BLaER1 treated with 17β-estradiol and CSF1 and Interleukin-3, amounts not matched to agents 10 nM and 100 nM (cell line): ENCODE results near the gene GNG7.

Experiments
- H3K27ac ChIP-seq, 11 experiments: shearing (Covaris generic); formaldehyde crosslinking; 2 replicates each; pipeline ENCODE4 v1.8.1; 2022
- H3K27me3 ChIP-seq, 11 experiments: shearing (Covaris generic); formaldehyde crosslinking; 2 replicates each; pipeline ENCODE4 v1.8.1; 2022
- H3K36me3 ChIP-seq, 11 experiments: shearing (Covaris generic); formaldehyde crosslinking; 2 replicates each; pipeline ENCODE4 v1.8.1; 2022
- H3K4me1 ChIP-seq, 10 experiments: shearing (Covaris generic); formaldehyde crosslinking; 2 replicates each; pipeline ENCODE4 v1.8.1; 2022
- H3K4me2 ChIP-seq, 11 experiments: shearing (Covaris generic); formaldehyde crosslinking; 2 replicates each; pipeline ENCODE4 v1.8.1; 2022
- H3K4me3 ChIP-seq, 10 experiments: shearing (Covaris generic); formaldehyde crosslinking; 2 replicates each; pipeline ENCODE4 v1.8.1; 2022
- H3K9ac ChIP-seq, 11 experiments: shearing (Covaris generic); formaldehyde crosslinking; 2 replicates each; pipeline ENCODE4 v1.8.1; 2022
- H3K9me3 ChIP-seq, 11 experiments: shearing (Covaris generic); formaldehyde crosslinking; replicated peaks in 1 of 11; 2 replicates each; pipeline ENCODE4 v1.8.1; 2022
- H4K20me1 ChIP-seq, 11 experiments: shearing (Covaris generic); formaldehyde crosslinking; 2 replicates each; pipeline ENCODE4 v1.8.1; 2022
- Cebpa-rat ChIP-seq, 11 experiments: shearing (Covaris generic); IDR thresholded peaks; 2 replicates each; pipeline ENCODE4 v1.8.1; 2022

GNG7 gene

GRCh38 chr19:2478278-2478755, 224.2 kb downstream of the GNG7 start:
- H3K4me2 ChIP-seq, result peak overlapping the region; percentile 92 to 100 (median 99)
- H3K9ac ChIP-seq, result peak overlapping the region; percentile 73 to 92 (median 89); a peak in 21 of 22 replicates

GRCh38 chr19:2477732-2478191, 224.7 kb downstream of the GNG7 start:
- peak overlapping the region; percentile 79 to 92 (median 89) for H3K9ac ChIP-seq
- peak overlapping the region; percentile 92 to 100 (median 99) for H3K4me2 ChIP-seq
- H4K20me1 ChIP-seq, result peaks cover 21 to 45% (median 29%) of the 10 kb centered on the region in 11 experiments
- H3K4me3 ChIP-seq, result peak overlapping the region; percentile 77 to 99 (median 94)
- peaks cover 7 to 18% (median 16%) of the 10 kb centered on the region in 11 experiments for H3K9me3 ChIP-seq
- peaks cover 23 to 65% (median 60%) of the 10 kb centered on the region in 10 experiments; a peak in 18 of 20 replicates for H3K4me1 ChIP-seq
- no peaks in the 10 kb centered on the region for H3K27me3 ChIP-seq
- H3K36me3 ChIP-seq, result peaks cover 0 to 13% (median 0%) of the 10 kb centered on the region in 11 experiments; a peak in 9 of 22 replicates
- peak overlapping the region in 10 of 11 experiments; percentile 4 to 90 (median 86); a peak in 20 of 22 replicates for H3K27ac ChIP-seq
- TF ChIP-seq Cebpa-rat (IDR thresholded peaks at IDR 0.05), result no peak

More at GRCh38 chr19:2478278-2478755, 224.2 kb downstream of the GNG7 start:
- TF ChIP-seq Cebpa-rat (IDR thresholded peaks at IDR 0.05), result peak in 7 of 11 experiments; percentile 39 to 88 (median 52); a peak in 8 of 22 replicates
- peaks cover 13 to 24% (median 22%) of the 10 kb centered on the region in 11 experiments for H3K9me3 ChIP-seq
- peak overlapping the region in 10 of 11 experiments; percentile 41 to 90 (median 86); a peak in 20 of 22 replicates for H3K27ac ChIP-seq
- peaks cover 23 to 59% (median 55%) of the 10 kb centered on the region in 10 experiments; a peak in 18 of 20 replicates for H3K4me1 ChIP-seq
- peaks cover 0 to 13% (median 0%) of the 10 kb centered on the region in 11 experiments; a peak in 9 of 22 replicates for H3K36me3 ChIP-seq
- peaks cover 21 to 45% (median 29%) of the 10 kb centered on the region in 11 experiments for H4K20me1 ChIP-seq
- no peaks in the 10 kb centered on the region for H3K27me3 ChIP-seq
- H3K4me3 ChIP-seq, result peak overlapping the region; percentile 77 to 99 (median 94)

- Histone ChIP-seq H3K36me3 (peaks cover 0 to 13% (median 0%) of the 10 kb centered on the region in 11 experiments; a peak in 8 of 22 replicates), H3K9me3 (peaks cover 2 to 13% (median 11%) of the 10 kb centered on the region in 11 experiments), H3K4me2 (peak overlapping the region; percentile 92 to 100 (median 99)), H3K27me3 (no peaks in the 10 kb centered on the region), H3K27ac (peak overlapping the region; percentile 36 to 90 (median 86); a peak in 20 of 22 replicates), H3K9ac (peak overlapping the region; percentile 79 to 92 (median 89)), H3K4me3 (peak overlapping the region; percentile 77 to 99 (median 94)), H4K20me1 (peaks cover 21 to 45% (median 29%) of the 10 kb centered on the region in 11 experiments), H3K4me1 (peaks cover 23 to 68% (median 64%) of the 10 kb centered on the region in 10 experiments; a peak in 18 of 20 replicates)
- no peak for TF ChIP-seq Cebpa-rat (IDR thresholded peaks at IDR 0.05)
Measured at GRCh38 chr19:2477141-2477710, 225.3 kb downstream of the GNG7 start.

- peak overlapping the region; percentile 77 to 99 (median 94) for H3K4me3 ChIP-seq
- no peak for TF ChIP-seq Cebpa-rat (IDR thresholded peaks at IDR 0.05)
- no peaks in the 10 kb centered on the region for H3K27me3 ChIP-seq
- peak overlapping the region; percentile 79 to 92 (median 89) for H3K9ac ChIP-seq
- peaks cover 0 to 13% (median 0%) of the 10 kb centered on the region in 11 experiments; a peak in 8 of 22 replicates for H3K36me3 ChIP-seq
- peaks cover 0 to 7% (median 4%) of the 10 kb centered on the region in 11 experiments; a peak in 15 of 22 replicates for H3K9me3 ChIP-seq
- H3K27ac ChIP-seq, result peak overlapping the region; percentile 55 to 90 (median 86); a peak in 21 of 22 replicates
- H3K4me1 ChIP-seq, result peaks cover 23 to 70% (median 64%) of the 10 kb centered on the region in 10 experiments; a peak in 18 of 20 replicates
- peaks cover 21 to 45% (median 29%) of the 10 kb centered on the region in 11 experiments for H4K20me1 ChIP-seq
- peak overlapping the region; percentile 92 to 100 (median 99) for H3K4me2 ChIP-seq
Measured at GRCh38 chr19:2476451-2477140, 225.9 kb downstream of the GNG7 start.

- Histone ChIP-seq H3K27ac (peak within 1 kb of the TSS; percentile 69 to 90 (median 86); a peak in 21 of 22 replicates), H3K9me3 (no peaks in the 10 kb centered on the region), H3K4me1 (peaks cover 23 to 70% (median 64%) of the 10 kb centered on the region in 10 experiments; a peak in 18 of 20 replicates), H3K9ac (peak within 1 kb of the TSS; percentile 79 to 92 (median 89)), H3K4me3 (peak within 1 kb of the TSS; percentile 77 to 99 (median 94)), H3K36me3 (peaks cover 0 to 13% (median 0%) of the 10 kb centered on the region in 11 experiments; a peak in 8 of 22 replicates), H3K4me2 (peak within 1 kb of the TSS; percentile 96 to 100 (median 99)), H3K27me3 (no peaks in the 10 kb centered on the region), H4K20me1 (peaks cover 21 to 45% (median 29%) of the 10 kb centered on the region in 11 experiments)
- peak in 7 of 11 experiments; percentile 12 to 92 (median 44); a peak in 9 of 22 replicates for TF ChIP-seq Cebpa-rat (IDR thresholded peaks at IDR 0.05)
Measured at GRCh38 chr19:2475702-2476450, 226.6 kb downstream of the GNG7 start, which contains the start of gene GADD45B. Gene GADD45B, plus strand, starts transcription at chr19:2476127. Its CDS starts 232 bp downstream, at chr19:2476359.

- H3K4me2 ChIP-seq, result peak overlapping the region; percentile 83 to 100 (median 95)
- peaks cover 0 to 13% (median 0%) of the 10 kb centered on the region in 11 experiments; a peak in 8 of 22 replicates for H3K36me3 ChIP-seq
- H3K27ac ChIP-seq, result peak overlapping the region; percentile 41 to 90 (median 76); a peak in 20 of 22 replicates
- H3K9me3 ChIP-seq, result no peaks in the 10 kb centered on the region
- no peak for TF ChIP-seq Cebpa-rat (IDR thresholded peaks at IDR 0.05)
- peak overlapping the region; percentile 47 to 92 (median 77); a peak in 20 of 22 replicates for H3K9ac ChIP-seq
- H3K27me3 ChIP-seq, result no peaks in the 10 kb centered on the region
- H4K20me1 ChIP-seq, result peaks cover 21 to 45% (median 29%) of the 10 kb centered on the region in 11 experiments
- peaks cover 23 to 70% (median 62%) of the 10 kb centered on the region in 10 experiments; a peak in 19 of 20 replicates for H3K4me1 ChIP-seq
- peak overlapping the region; percentile 77 to 99 (median 94) for H3K4me3 ChIP-seq
Measured at GRCh38 chr19:2475018-2475701, 227.3 kb downstream of the GNG7 start.
